CD4-positive, alpha-beta T cell treated with Interleukin-2 at 100 ng/mL for 4 hours (primary cell): ENCODE data around the gene PSMB2.
"Not testable (repeated sequence)": the region's sequence is repeated elsewhere in the genome, so short reads cannot be mapped to it uniquely, and the experiment has no call there.

ENCODE experiments used
- DNase-seq: peaks from one replicate; pipeline ENCODE4 v3.0.0-alpha.2; 2020; ENCODE audit warnings: low spot score

PSMB2 gene

GRCh38 chr1:35641233-35641866, at the start of gene PSMB2:
TSS of gene PSMB2 (minus strand) at chr1:35641526. CDS start at chr1:35641432, 94 bp downstream.
- peak; percentile 96 for DNase-seq

GRCh38 chr1:35691080-35691479, 49.8 kb upstream of the PSMB2 start:
- DNase-seq: no peak

- DNase-seq: not testable (repeated sequence)
These were observed 48.8 kb upstream of the PSMB2 start for GRCh38 chr1:35690103-35690502.

- DNase-seq: no peak
These were observed 46.8 kb upstream of the PSMB2 start for GRCh38 chr1:35688161-35688560.

- no peak for DNase-seq
These were observed 41.7 kb upstream of the PSMB2 start for GRCh38 chr1:35683012-35683411.

- no peak for DNase-seq
These were observed 38.9 kb upstream of the PSMB2 start for GRCh38 chr1:35680271-35680670.

- no peak for DNase-seq
These were observed 34.4 kb upstream of the PSMB2 start for GRCh38 chr1:35675773-35676172.

GRCh38 chr1:35674111-35674510, 32.8 kb upstream of the PSMB2 start:
- no peak for DNase-seq

GRCh38 chr1:35672116-35672515, 30.8 kb upstream of the PSMB2 start:
- no peak for DNase-seq

- DNase-seq: no peak
These were observed 27.2 kb upstream of the PSMB2 start for GRCh38 chr1:35668506-35668905.

- no peak for DNase-seq
These were observed 25.6 kb upstream of the PSMB2 start for GRCh38 chr1:35666916-35667315.

- no peak for DNase-seq
These were observed 24.9 kb upstream of the PSMB2 start for GRCh38 chr1:35666216-35666615.

- no peak for DNase-seq
These were observed 22.1 kb upstream of the PSMB2 start for GRCh38 chr1:35663434-35663833.

GRCh38 chr1:35661474-35661795, 20.1 kb upstream of the PSMB2 start:
- no peak for DNase-seq

GRCh38 chr1:35660581-35661473, 19.5 kb upstream of the PSMB2 start:
- DNase-seq: no peak

GRCh38 chr1:35659589-35659988, 18.3 kb upstream of the PSMB2 start:
- DNase-seq: no peak

GRCh38 chr1:35657851-35658250, 16.5 kb upstream of the PSMB2 start:
- DNase-seq: no peak

GRCh38 chr1:35656863-35657232, 15.5 kb upstream of the PSMB2 start:
- DNase-seq: no peak

GRCh38 chr1:35656148-35656862, 15.0 kb upstream of the PSMB2 start:
- DNase-seq: no peak

GRCh38 chr1:35655196-35655595, 13.9 kb upstream of the PSMB2 start:
- DNase-seq: no peak

GRCh38 chr1:35650416-35650815, 9.1 kb upstream of the PSMB2 start:
- DNase-seq: no peak

GRCh38 chr1:35646043-35646442, 4.7 kb upstream of the PSMB2 start:
- no peak for DNase-seq

GRCh38 chr1:35644204-35644603, 2.9 kb upstream of the PSMB2 start:
- DNase-seq: no peak
